Panc1 (cell line): Measurements from ENCODE around the gene CDK5R1. TPM values are rescaled to one million over a fixed set of nuclear protein-coding genes. Genes with fewer than 3 reads are reported as not detected.

ENCODE experiments used
- ATAC-seq: fragments of 200-7000 bp; cut with Tn5 transposase; 2 replicates; pipeline ENCODE4 v1.9.1; 2020; ENCODE audit warnings: mild to moderate bottlenecking, moderate library complexity
- BruUV-seq: library from RNA; stranded (reverse); fragments of 400-500 nt; replicated peaks from 2 replicates; lab custom pipeline; 2021; lab: Mats Ljungman, UMichigan
- CTCF ChIA-PET: fragments of 300-600 bp; sonication (Branson Sonifier 250); formaldehyde crosslinking; loops from one replicate; lab custom pipeline; 2022; ENCODE audit warnings: antibody characterized with exemption; lab: Charles Lee
- POLR2A ChIA-PET: fragments of 300-600 bp; sonication (Branson Sonifier 250); formaldehyde crosslinking; loops from one replicate; lab custom pipeline; 2022; ENCODE audit warnings: antibody characterized with exemption; lab: Charles Lee
- DNase-seq: peaks from one replicate; pipeline ENCODE4 v3.0.0-alpha.2; 2010; ENCODE audit warnings: low read depth, low spot score
- H3K27ac ChIP-seq: 2 replicates; pipeline ENCODE4 v1.5.1; 2011; ENCODE audit warnings: mild to moderate bottlenecking, low read length, inconsistent platforms
- H3K27me3 ChIP-seq: fragments of 200-500 bp; sonication (Bioruptor generic); 2 replicates; pipeline ENCODE4 v1.6.0; 2014; ENCODE audit warnings: low read length, inconsistent platforms; ENCODE audit not compliant: control insufficient read depth, insufficient read depth
- H3K36me3 ChIP-seq: fragments of 200-500 bp; sonication (Bioruptor generic); 2 replicates; pipeline ENCODE4 v1.5.1; 2014; ENCODE audit warnings: inconsistent platforms, mild to moderate bottlenecking, low read length, moderate library complexity; ENCODE audit not compliant: control insufficient read depth, insufficient read depth
- H3K4me1 ChIP-seq: 2 replicates; pipeline ENCODE4 v1.5.1; 2011; ENCODE audit warnings: inconsistent platforms, mild to moderate bottlenecking, low read length, moderate library complexity; ENCODE audit not compliant: control insufficient read depth, insufficient read depth
- H3K4me3 ChIP-seq, 2 experiments: 2 replicates each; pipeline ENCODE4 v1.5.1; 2011 to 2012; ENCODE audit warnings: low read depth in 2 of 2, low read length in 2 of 2, mild to moderate bottlenecking in 2 of 2, inconsistent platforms in 1 of 2, moderate library complexity in 1 of 2
- H3K9me3 ChIP-seq: fragments of 200-500 bp; sonication (Bioruptor generic); 2 replicates; pipeline ENCODE4 v1.5.1; 2014; ENCODE audit warnings: low read depth, mild to moderate bottlenecking, inconsistent platforms, low read length, moderate library complexity; ENCODE audit not compliant: control insufficient read depth, insufficient read depth
- POLR2AphosphoS5 ChIP-seq: IDR thresholded peaks from 2 replicates; pipeline ENCODE4 v1.6.1; 2012; ENCODE audit warnings: mild to moderate bottlenecking, low read depth, low read length, moderate library complexity
- SIN3A ChIP-seq: IDR thresholded peaks from 2 replicates; pipeline ENCODE4 v1.6.1; 2012; ENCODE audit warnings: low read depth, mild to moderate bottlenecking, low read length, moderate library complexity, borderline replicate concordance; ENCODE audit not compliant: insufficient read depth
- TCF7L2 ChIP-seq: IDR thresholded peaks from 2 replicates; pipeline ENCODE4 v1.6.1; 2011; ENCODE audit warnings: mild to moderate bottlenecking, low read depth, low read length, inconsistent platforms
- in situ Hi-C: cut with HindIII; loops from 2 replicates; pipeline ENCODE4 v1.10.0; 2016; ENCODE audit warnings: low sequenced_read_pairs, low pct_unique_long_range_greater_than_20kb
- intact Hi-C: fragments of 100-400 bp; cut with micrococcal nuclease; formaldehyde crosslinking; loops from one replicate; pipeline ENCODE4 v1.10.0; 2022; ENCODE audit not compliant: unreplicated experiment
- total RNA-seq: library from RNA; stranded (reverse); gene quantifications from one replicate; pipeline ENCODE4 v1.2.1, GENCODE V29; 2021; ENCODE audit not compliant: unreplicated experiment
- TF ChIP-seq, protein P1 (sequence below): fragments of 450-650 bp; IDR thresholded peaks from 2 replicates; pipeline ENCODE4 v1.5.1; 2017; ENCODE audit warnings: mild to moderate bottlenecking
- TF ChIP-seq, protein P2 (sequence below), 2 experiments: IDR thresholded peaks; 2 replicates each; pipeline ENCODE4 v1.6.1; 2011 to 2012; ENCODE audit warnings: low read depth in 2 of 2, control low read depth in 1 of 2, low read length in 1 of 2, mild to moderate bottlenecking in 1 of 2, moderate library complexity in 1 of 2; ENCODE audit not compliant: insufficient read depth in 1 of 2

Gene CDK5R1
- total RNA-seq, 1 experiment from 2014 or later: 7.9 TPM

DNA sequence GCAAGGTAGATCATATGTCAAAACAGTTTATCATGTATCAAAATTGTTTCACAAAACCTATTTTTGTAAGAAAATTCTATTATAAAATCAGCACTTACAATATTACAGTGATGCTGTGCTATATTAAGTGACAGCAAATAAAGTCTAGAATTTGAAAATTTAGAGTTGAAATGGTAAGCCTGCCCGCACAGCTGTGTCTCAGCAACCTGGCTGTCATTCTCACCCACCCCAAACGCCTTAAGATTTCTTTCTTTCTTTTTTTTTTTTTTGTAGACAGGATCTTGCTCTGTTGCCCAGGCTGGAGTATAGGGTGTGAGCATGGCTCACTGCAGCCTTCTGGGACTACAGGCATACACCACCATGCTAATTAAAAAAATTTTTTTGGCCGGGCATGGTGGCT lies 26.8 kb downstream of the CDK5R1 start:
- peaks cover 5% of the 10 kb centered on the region for H3K27me3 ChIP-seq
- ChIA-PET POLR2A (no interaction called here), CTCF (no interaction called here)
- no peak for TF ChIP-seq POLR2AphosphoS5
- TF ChIP-seq, protein P1, sequence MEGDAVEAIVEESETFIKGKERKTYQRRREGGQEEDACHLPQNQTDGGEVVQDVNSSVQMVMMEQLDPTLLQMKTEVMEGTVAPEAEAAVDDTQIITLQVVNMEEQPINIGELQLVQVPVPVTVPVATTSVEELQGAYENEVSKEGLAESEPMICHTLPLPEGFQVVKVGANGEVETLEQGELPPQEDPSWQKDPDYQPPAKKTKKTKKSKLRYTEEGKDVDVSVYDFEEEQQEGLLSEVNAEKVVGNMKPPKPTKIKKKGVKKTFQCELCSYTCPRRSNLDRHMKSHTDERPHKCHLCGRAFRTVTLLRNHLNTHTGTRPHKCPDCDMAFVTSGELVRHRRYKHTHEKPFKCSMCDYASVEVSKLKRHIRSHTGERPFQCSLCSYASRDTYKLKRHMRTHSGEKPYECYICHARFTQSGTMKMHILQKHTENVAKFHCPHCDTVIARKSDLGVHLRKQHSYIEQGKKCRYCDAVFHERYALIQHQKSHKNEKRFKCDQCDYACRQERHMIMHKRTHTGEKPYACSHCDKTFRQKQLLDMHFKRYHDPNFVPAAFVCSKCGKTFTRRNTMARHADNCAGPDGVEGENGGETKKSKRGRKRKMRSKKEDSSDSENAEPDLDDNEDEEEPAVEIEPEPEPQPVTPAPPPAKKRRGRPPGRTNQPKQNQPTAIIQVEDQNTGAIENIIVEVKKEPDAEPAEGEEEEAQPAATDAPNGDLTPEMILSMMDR: no peak
- no peak for TF ChIP-seq SIN3A
- no peaks in the 10 kb centered on the region for H3K9me3 ChIP-seq
- H3K4me3 ChIP-seq: no peak overlapping the region
- no peak for DNase-seq
- no peaks in the 10 kb centered on the region for H3K4me1 ChIP-seq
- ATAC-seq: no peak
- H3K36me3 ChIP-seq: no peaks in the 10 kb centered on the region
- intact Hi-C loops: no loop called here
- in situ Hi-C loops: no loop called here
- no TSS peak for BruUV-seq
- no peak overlapping the region for H3K27ac ChIP-seq

DNA sequence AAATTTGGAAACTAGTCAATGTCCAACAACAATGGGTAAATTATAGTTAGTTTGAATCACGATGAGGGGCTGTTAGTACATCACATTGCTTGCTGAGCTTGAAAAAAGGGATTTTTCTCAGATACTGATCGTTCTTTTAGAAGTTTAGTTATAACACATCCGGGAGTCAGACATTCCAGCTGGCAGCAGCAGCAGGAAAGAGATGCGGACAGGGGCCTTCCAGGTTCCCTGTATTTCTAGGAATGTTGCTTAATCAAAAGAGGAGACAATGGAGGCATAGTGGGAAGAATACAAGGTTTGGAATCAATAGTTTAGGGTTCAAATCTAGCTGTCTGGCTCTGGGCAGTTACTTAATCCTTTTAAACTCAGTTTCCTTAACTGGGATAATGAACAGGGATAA lies 27.8 kb downstream of the CDK5R1 start:
- ATAC-seq: no peak
- DNase-seq: no peak
- no TSS peak for BruUV-seq
- in situ Hi-C loops (no loop called here), intact Hi-C loops (no loop called here)
- Histone ChIP-seq H3K36me3 (no peaks in the 10 kb centered on the region), H3K27ac (no peak overlapping the region), H3K27me3 (peaks cover 9% of the 10 kb centered on the region), H3K4me3 (no peak overlapping the region), H3K9me3 (no peaks in the 10 kb centered on the region), H3K4me1 (peaks cover 5% of the 10 kb centered on the region; the same call in 1 of the 2 replicates)
- POLR2A ChIA-PET: interaction anchor here (0.6 kb wide), 1 partner anchor 460 kb away, joined by 6 read pairs; no protein-coding TSS in a partner anchor
- no peak for TF ChIP-seq TCF7L2
- TF ChIP-seq, protein P1: no peak
- TF ChIP-seq, protein P2, sequence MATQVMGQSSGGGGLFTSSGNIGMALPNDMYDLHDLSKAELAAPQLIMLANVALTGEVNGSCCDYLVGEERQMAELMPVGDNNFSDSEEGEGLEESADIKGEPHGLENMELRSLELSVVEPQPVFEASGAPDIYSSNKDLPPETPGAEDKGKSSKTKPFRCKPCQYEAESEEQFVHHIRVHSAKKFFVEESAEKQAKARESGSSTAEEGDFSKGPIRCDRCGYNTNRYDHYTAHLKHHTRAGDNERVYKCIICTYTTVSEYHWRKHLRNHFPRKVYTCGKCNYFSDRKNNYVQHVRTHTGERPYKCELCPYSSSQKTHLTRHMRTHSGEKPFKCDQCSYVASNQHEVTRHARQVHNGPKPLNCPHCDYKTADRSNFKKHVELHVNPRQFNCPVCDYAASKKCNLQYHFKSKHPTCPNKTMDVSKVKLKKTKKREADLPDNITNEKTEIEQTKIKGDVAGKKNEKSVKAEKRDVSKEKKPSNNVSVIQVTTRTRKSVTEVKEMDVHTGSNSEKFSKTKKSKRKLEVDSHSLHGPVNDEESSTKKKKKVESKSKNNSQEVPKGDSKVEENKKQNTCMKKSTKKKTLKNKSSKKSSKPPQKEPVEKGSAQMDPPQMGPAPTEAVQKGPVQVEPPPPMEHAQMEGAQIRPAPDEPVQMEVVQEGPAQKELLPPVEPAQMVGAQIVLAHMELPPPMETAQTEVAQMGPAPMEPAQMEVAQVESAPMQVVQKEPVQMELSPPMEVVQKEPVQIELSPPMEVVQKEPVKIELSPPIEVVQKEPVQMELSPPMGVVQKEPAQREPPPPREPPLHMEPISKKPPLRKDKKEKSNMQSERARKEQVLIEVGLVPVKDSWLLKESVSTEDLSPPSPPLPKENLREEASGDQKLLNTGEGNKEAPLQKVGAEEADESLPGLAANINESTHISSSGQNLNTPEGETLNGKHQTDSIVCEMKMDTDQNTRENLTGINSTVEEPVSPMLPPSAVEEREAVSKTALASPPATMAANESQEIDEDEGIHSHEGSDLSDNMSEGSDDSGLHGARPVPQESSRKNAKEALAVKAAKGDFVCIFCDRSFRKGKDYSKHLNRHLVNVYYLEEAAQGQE (IDR thresholded peaks at IDR 0.05; ENCODE audit: insufficient read depth in 1 of 2, low read depth in 2 of 2, low read length in 1 of 2): no peak
- no peak for TF ChIP-seq POLR2AphosphoS5
- TF ChIP-seq SIN3A: no peak
- CTCF ChIA-PET: no interaction called here
